GM19468 (cell line): Measurements from ENCODE around the gene TRHDE.

Source experiments
- ATAC-seq: cut with Tn5 transposase; IDR thresholded peaks from one replicate; pipeline ENCODE4 v1.9.1; 2021; ENCODE audit warnings: mild to moderate bottlenecking, moderate library complexity, moderate number of reproducible peaks; ENCODE audit not compliant: unreplicated experiment; ENCODE audit errors: extremely low read depth

TRHDE gene

DNA sequence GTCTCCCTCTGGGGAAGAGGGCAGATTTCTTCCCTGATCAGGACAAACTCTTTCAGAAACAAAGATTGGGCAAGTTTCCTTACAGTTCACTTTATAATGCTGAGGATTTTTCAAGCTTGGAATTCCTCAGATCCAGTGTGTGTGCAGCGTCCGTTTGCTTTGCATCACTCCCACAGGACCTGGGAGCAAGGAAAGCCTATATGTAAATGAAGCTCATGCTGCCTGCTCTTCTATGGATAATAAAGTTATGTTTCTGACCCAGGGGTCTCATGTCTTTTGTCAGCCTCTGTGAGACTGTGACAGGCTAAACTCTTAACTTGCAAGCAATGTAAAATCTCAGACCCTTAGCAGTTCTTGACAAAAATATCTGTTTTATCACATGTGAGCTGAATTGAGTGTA is 41.6 kb downstream of the TRHDE start:
- ATAC-seq = no peak

DNA sequence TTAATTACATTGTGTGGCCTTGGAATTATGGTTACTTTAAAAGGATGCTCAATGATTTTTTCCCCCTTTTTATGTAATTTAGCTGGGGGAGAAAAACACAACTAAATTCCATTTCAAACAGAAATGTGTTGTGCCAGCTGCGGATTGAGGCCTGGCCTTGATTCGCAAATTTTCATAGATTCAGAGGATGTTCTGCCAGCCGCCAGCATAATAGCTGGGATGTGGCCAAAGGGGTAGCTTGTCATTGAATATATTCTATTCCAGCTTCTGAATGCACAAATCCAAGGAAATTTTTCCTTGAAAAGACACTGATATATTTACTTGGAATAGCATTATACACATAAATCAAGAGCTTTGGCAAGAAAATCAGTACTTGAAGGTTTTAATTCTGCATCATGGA is 43.7 kb downstream of the TRHDE start:
- ATAC-seq = no peak

GRCh38 chr12:72318341-72318740 is 46.2 kb downstream of the TRHDE start:
- no peak for ATAC-seq

DNA sequence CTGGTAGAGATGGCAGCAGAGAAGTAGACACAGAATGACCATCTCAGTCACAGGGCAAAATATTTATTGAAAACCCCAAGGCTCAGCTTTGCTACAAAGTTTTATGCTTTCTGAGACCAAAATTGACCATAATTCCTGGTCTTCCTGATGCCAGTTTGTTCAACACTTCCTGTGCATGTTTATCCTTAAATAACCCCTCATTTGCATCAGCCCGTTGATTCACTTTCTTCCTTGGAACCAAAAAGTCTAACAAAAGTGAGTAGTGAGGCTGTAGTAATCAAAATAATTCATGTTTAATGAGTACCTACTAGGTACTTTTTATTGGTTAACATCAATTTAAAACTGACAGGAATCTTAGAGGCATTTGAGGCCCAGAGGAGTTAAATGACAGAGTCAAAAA is 51.7 kb downstream of the TRHDE start:
- no peak for ATAC-seq

- ATAC-seq = no peak
Observed at GRCh38 chr12:72330301-72330700, 58.1 kb downstream of the TRHDE start.

GRCh38 chr12:72330784-72331183 is 58.6 kb downstream of the TRHDE start:
- no peak for ATAC-seq

DNA sequence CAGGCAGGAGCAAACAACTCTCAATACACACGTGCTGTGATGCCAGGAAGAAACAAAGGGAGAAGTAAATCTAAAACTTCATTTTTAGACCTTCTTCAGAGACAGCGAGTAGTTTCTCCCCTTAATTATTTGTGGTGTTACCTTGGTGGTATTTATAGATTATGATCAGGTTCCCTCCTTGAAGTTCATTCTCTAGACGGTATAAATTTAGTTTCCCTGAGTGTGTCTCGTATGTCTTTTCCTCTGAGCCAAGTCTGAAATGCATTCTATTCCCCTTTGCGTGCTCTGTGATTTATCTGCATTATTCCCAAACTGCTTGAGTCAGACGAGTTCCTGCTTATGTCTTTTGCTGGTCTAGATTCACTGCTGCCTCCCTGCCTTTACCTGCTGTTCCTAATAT is 65.2 kb downstream of the TRHDE start:
- no peak for ATAC-seq

GRCh38 chr12:72337946-72338345 is 65.8 kb downstream of the TRHDE start:
- no peak for ATAC-seq

- ATAC-seq = no peak
Observed at GRCh38 chr12:72338437-72338836, 66.3 kb downstream of the TRHDE start.

- no peak for ATAC-seq
Observed at GRCh38 chr12:72346363-72346944, 74.3 kb downstream of the TRHDE start.

- no peak for ATAC-seq
Observed at GRCh38 chr12:72349491-72349890, 77.3 kb downstream of the TRHDE start.

GRCh38 chr12:72359416-72359815 is 87.2 kb downstream of the TRHDE start:
- no peak for ATAC-seq

GRCh38 chr12:72365151-72365550 is 93.0 kb downstream of the TRHDE start:
- no peak for ATAC-seq

- no peak for ATAC-seq
Observed at GRCh38 chr12:72366255-72366654, 94.1 kb downstream of the TRHDE start.

- ATAC-seq = no peak
Observed at GRCh38 chr12:72368298-72368697, 96.1 kb downstream of the TRHDE start.

- no peak for ATAC-seq
Observed at GRCh38 chr12:72368719-72369422, 96.7 kb downstream of the TRHDE start.

- ATAC-seq = no peak
Observed at GRCh38 chr12:72369423-72369959, 97.3 kb downstream of the TRHDE start.

- ATAC-seq = no peak
Observed at GRCh38 chr12:72380441-72380840, 108.3 kb downstream of the TRHDE start.

GRCh38 chr12:72388322-72388721 is 116.2 kb downstream of the TRHDE start:
- ATAC-seq = no peak

DNA sequence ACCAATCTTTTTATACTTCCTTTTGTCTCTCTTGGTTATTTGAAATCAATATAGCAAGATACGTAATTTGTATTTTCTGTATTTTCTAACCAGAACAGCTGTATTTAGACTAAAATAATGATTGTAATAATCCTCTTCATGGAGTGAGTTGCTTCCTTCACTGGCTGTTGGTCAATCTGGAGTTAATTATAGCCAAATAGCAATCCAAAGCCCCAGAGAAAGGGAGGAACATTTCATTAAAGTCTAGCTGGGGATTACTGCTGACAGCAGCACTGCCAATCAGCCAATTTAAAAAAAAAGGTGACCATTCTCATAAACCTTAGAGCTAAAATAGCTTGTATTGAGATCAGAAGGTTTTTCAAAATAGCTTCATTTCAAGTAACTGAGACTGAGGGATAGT is 118.0 kb downstream of the TRHDE start:
- no peak for ATAC-seq

GRCh38 chr12:72406111-72406510 is 133.9 kb downstream of the TRHDE start:
- no peak for ATAC-seq

GRCh38 chr12:72432037-72432604 is 160.0 kb downstream of the TRHDE start:
- no peak for ATAC-seq
